ENCODE measurements around the gene STAT5B.

Gene STAT5B

DNA sequence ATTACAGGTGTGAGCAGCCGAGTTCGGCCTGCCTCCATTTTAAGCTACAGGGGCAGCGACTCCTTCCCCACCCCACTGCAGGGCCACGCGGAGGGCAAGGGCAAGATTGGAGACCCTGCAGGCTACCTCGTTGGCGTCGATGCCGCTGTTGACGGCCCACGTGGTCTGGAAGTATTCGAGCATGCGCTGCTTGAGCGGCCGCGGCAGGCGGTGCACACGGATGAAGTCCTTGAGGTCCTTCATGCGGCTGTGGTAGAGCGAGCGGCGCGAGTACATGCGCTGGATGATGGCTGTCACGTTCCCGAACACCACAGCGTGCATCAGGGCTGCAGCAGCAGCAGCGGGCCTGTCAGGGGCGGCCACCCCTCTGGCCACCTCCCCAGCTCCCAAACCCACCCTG is 106.8 kb downstream of the STAT5B start:
- H3K27ac ChIP-seq, result no peak overlapping the region
- no peak overlapping the region for H3K4me3 ChIP-seq

DNA sequence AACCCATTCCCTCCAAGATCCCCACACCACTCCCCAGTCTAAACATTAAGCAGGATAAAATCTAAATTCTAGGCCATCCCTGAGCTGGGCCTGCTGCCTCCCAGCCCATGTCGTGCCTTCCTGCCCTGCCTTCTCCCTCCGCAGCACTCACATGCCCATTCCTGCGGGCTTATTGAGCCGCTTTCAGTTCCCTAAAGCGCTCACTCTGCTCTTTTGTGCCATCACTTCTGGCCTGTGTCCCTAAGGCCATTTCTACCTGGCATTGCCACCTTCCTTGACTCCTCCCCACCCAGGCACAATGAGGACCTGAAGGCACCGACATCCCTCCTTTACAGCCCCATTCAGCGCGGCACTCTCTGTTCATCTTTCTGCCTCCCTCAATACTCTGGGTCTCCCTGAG is 108.4 kb downstream of the STAT5B start:
- Histone ChIP-seq H3K4me3 (no peak overlapping the region), H3K27ac (no peak overlapping the region)

DNA sequence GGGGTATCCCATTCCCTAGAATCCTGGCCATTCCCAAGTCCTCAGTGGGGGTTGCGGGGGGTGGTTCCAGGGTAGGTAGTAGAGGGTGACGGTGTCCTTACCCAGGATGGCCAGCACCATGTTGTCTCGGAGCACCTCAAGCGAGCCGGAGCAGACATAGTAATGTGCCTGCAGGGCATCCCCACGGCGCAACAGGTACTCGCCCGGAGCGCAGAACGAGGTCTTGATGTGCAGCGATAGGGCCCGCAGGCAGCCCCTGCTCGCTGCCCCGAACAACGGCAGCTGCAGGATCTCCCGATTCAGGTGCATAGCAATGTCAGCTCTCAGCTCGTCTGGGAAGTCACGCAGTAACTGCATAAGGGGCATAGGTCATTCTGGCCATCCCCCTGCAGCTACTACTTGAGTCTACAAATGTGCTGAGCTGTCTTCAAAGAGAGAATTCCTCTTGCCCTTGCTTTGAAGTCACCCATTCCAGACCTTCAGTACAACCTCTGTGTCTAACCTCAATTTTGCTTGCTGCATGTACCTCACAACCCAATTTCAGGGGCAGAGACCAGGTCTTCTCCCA is 109.9 kb downstream of the STAT5B start:
- Histone ChIP-seq H3K4me3 (no peak overlapping the region), H3K27ac (no peak overlapping the region)

DNA sequence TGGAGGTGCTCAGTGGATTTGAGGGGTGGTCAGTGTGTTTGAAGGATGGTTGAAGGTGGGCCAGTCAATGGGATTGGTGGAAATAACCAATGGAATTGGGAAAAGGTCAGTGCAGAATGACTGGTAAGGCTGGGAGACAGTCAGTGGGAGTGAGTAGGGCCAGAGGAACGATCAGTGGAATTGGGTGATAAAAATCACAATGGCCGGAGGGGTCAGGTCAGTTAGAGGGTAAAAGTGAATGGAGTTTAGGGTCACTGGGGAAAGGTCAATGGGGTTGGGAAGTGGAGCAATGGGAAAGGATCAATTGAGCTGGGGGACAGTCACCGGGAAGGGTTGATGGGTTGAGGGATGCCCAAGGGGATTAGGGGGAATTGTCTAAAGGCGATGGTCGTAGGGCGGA is 110.4 kb downstream of the STAT5B start:
- Histone ChIP-seq H3K27ac (no peak overlapping the region), H3K4me3 (no peak overlapping the region)

DNA sequence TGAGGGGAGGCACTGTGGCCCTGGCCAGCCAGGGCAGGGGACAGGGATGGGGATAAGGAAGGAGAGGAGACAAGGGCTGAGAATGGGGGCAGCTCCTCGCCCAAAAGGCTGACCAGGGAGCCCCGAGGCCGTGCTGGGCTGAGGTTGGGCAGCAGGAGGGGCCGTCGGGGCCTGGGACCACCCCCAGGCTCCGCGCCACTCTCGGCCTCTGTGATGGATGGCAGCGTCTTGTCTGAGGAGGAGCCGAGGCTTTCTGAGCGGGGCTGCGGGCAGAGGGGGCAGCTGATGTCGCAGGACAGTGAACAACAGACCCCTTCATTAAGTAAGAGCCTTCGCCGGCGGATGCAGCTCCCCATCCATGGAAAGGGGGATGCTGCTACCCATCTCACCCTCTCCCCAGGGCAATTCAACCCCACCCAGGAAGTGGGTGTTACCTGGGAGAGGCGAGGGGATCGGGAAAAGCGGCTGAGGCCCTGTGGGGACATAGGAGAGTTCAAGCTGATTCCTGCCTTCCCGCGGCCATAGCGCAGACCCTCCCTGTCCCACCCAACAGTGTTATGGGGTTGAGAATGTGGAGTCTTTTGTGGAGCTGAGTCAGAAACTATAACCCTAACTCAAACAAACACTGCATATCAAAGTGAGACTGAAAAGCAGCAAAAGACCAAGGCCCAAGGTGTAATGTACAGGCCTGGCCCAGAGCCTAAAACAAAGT is 112.3 kb downstream of the STAT5B start:
- no peak overlapping the region for H3K4me3 ChIP-seq
- no peak overlapping the region for H3K27ac ChIP-seq

DNA sequence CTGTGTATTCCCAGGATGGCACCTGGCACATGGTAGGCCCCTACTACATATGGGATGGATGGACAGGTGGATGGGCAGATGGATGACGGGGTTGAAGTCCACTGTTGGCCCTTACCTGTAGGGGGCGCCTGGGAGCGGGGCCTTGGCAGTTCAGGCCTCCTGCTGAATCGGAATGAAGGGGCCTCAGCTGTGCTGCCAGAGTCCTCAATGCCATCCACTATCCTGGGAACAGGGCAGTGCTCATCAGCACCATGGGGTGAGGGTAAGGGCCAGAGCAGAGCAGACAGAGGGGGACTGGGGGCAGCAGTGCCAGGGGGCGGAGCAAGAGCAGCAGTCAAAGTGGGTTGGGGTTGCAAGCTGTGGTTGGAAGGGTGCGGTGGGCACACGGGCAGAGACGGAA is 113.1 kb downstream of the STAT5B start:
- no peak overlapping the region for H3K27ac ChIP-seq
- no peak overlapping the region for H3K4me3 ChIP-seq

DNA sequence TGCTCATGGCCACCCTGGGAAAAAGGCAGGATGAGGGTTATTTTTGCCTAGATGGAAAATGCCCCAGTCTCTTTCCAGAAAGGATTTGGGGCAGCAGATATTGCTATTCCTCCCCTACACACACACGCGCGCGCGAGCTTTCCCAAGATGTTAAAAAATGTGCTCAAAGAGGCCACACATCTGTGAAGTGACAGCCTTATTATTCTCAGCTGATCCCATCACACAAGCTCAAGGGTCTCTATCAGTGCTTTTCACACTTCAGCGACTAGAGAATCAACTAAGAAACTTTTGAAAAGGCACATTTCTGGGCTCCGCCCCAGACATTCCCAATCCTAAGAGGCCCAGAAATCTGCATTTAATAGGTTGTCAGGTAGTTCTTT is 115.7 kb downstream of the STAT5B start:
- H3K4me3 ChIP-seq, result no peak overlapping the region
- no peak overlapping the region for H3K27ac ChIP-seq

DNA sequence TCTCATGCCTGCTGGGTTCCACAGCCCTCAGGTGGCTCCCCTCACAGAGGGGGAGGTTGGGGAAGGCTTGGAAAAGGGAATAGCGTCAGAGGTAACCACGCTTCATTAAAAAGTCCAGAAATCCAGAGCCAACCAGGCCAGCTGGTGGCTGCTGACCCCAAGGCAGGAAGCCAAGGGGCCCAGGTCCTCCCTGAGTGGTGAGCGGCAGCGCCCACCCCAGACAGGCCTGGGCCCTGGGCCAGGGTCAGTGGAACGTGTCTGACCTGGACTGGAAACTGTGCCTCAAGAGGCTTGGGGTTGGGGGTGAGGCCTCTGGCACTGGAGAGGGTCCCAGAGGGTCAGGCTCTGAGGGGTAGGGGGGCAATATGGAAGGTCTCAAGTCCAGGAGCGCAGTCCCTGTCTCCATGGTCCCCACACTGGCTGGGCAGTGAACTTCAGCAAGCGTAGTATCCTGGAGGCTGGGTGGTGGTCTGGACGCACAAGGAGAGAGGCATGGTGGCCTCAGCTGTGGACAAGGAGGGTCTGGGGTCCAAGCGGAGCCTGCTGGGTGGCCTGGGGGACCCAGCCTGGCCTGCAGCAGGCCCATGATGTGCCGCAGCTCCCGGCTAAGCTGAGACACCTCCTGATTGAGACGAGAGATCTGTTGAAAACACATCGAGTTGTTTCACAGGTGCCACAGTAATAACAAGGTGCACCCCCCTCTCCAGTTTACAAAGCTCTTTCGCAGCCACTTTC is 116.2 kb downstream of the STAT5B start:
- H3K27ac ChIP-seq, result no peak overlapping the region

DNA sequence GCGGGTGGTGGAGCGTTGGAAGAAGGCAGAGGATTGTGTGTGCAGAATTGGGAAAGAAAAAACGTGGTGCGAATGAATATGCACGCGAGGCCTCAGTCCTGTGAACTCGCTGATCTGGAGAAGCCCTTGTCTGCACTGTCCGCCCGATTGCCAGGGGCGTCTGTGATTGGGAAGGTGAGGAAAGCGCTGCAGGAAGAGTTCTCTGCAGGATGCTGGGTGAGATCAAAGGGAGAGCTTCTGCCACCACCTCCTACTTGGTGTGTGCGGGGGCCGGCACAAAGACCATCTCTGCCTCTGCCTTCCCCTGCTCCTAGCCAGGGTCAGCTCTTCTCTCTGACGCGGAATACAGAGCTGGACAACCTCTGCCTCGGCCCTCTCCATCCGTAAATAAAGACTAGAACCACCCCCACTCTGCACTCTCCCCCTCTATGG is 120.6 kb downstream of the STAT5B start:
- peak overlapping the region in 11 of 21 experiments; percentile 45 to 96 (median 90) for H3K27ac ChIP-seq
- peak overlapping the region; percentile 86 to 99 (median 94) for H3K4me3 ChIP-seq

More for the DNA sequence above, 116.2 kb downstream of the STAT5B start:
- H3K4me3 ChIP-seq, result no peak overlapping the region

DNA sequence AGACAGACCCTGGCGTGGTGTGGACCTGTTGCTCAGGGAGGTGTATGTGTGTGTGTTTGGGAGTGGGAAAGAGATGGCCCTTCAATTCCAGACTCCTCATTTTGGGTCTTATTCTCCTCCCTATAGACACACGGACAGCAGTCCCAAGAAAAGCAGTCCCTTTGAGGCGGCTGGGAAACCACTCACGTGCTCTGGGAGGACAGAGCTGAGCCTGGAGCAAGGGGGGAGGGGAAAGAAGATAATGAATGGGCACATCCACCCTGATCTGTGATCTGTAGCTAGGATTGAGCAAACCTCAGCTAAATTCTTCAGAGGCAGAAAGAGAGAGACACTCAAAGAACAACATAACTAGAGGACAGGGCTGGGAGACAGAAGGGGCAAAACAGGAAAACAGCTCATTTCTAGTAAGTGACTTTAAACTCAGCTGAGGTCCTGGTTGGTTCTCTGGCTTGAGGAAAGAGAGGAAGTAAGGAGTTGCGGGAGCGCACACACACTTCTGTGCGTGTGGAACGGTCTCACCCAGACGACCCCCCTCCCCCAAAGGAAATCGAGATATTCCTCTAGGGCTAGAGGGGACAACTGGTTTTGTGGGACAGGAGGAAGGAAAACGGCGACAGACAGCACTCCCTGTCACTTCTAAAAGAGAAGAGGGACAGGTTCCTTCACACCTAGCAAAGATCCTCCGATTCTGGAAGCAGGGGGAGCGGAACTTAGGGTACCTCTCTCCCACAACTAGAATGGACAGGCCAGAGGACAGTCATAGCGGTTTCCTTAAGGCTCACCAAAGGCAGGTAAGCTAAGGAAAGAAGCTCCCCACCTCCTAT is 122.1 kb downstream of the STAT5B start:
- peak overlapping the region; percentile 86 to 99 (median 94) for H3K4me3 ChIP-seq
- peak overlapping the region; percentile 82 to 99 (median 92) for H3K27ac ChIP-seq
